ENCODE results near the gene ZNF474. TPM values are rescaled to one million over a fixed set of nuclear protein-coding genes. Genes with fewer than 3 reads are reported as not detected.

ZNF474 gene
- total and polyA plus RNA-seq, 2 donors from 2014 or later: 0.38 TPM; not detected in 1

- DNase-seq (peak in 2 of 5 donors; percentile 18 to 23), FAIRE-seq (no peak)
- H3K4me1 ChIP-seq (ENCODE audit: control insufficient read depth in 2 of 3, insufficient read depth in 2 of 3, low read depth in 1 of 3, low read length in 3 of 3): no peaks in the 10 kb centered on the region
- no peak overlapping the region for H3K9ac ChIP-seq (ENCODE audit: low read length in 3 of 3)
- no peaks in the 10 kb centered on the region for H3K9me3 ChIP-seq (ENCODE audit: control insufficient read depth in 2 of 3, insufficient read depth in 1 of 3, low read length in 3 of 3)
- H3K4me3 ChIP-seq (ENCODE audit: low read length in 3 of 3): no peak overlapping the region
- no peaks in the 10 kb centered on the region for H3K27me3 ChIP-seq (ENCODE audit: control insufficient read depth, insufficient read depth, low read length)
- no peak for TF ChIP-seq CTCF (IDR thresholded peaks at IDR 0.05; ENCODE audit: borderline replicate concordance, extremely low read depth, insufficient read depth)
- intact Hi-C loops (cut with DNase I): no loop called here
- H3K27ac ChIP-seq (ENCODE audit: low read depth in 2 of 2, low read length in 2 of 2): no peak overlapping the region
- H3K36me3 ChIP-seq (ENCODE audit: control insufficient read depth in 2 of 3, insufficient read depth in 3 of 3, low read length in 3 of 3): no peaks in the 10 kb centered on the region
Measured at GRCh38 chr5:122126756-122127321, 2.5 kb upstream of the ZNF474 start.

- H3K4me3 ChIP-seq (ENCODE audit: low read length in 3 of 3): no peak overlapping the region
- no peaks in the 10 kb centered on the region for H3K9me3 ChIP-seq (ENCODE audit: control insufficient read depth in 2 of 3, insufficient read depth in 1 of 3, low read length in 3 of 3)
- no peak overlapping the region for H3K27ac ChIP-seq (ENCODE audit: low read depth in 2 of 2, low read length in 2 of 2)
- intact Hi-C loops (cut with DNase I): no loop called here
- no peak for DNase-seq
- no peak for TF ChIP-seq CTCF (IDR thresholded peaks at IDR 0.05; ENCODE audit: borderline replicate concordance, extremely low read depth, insufficient read depth)
- no peaks in the 10 kb centered on the region for H3K36me3 ChIP-seq (ENCODE audit: control insufficient read depth in 2 of 3, insufficient read depth in 3 of 3, low read length in 3 of 3)
- no peak overlapping the region for H3K9ac ChIP-seq (ENCODE audit: low read length in 3 of 3)
- H3K27me3 ChIP-seq (ENCODE audit: control insufficient read depth, insufficient read depth, low read length): no peaks in the 10 kb centered on the region
- no peaks in the 10 kb centered on the region for H3K4me1 ChIP-seq (ENCODE audit: control insufficient read depth in 2 of 3, insufficient read depth in 2 of 3, low read depth in 1 of 3, low read length in 3 of 3)
- no peak for FAIRE-seq
Measured at GRCh38 chr5:122130152-122130551, 806 bp downstream of the ZNF474 start.

- no peak for FAIRE-seq
Measured at GRCh38 chr5:122137702-122138101, 8.4 kb downstream of the ZNF474 start.

More at GRCh38 chr5:122137702-122138101, 8.4 kb downstream of the ZNF474 start:
- Histone ChIP-seq H3K27me3 (ENCODE audit: control insufficient read depth, insufficient read depth, low read length) (no peaks in the 10 kb centered on the region), H3K4me1 (ENCODE audit: control insufficient read depth in 2 of 3, insufficient read depth in 2 of 3, low read depth in 1 of 3, low read length in 3 of 3) (no peaks in the 10 kb centered on the region), H3K9ac (ENCODE audit: low read length in 3 of 3) (no peak overlapping the region), H3K4me3 (ENCODE audit: low read length in 3 of 3) (no peak overlapping the region), H3K36me3 (ENCODE audit: control insufficient read depth in 2 of 3, insufficient read depth in 3 of 3, low read length in 3 of 3) (no peaks in the 10 kb centered on the region), H3K27ac (ENCODE audit: low read depth in 2 of 2, low read length in 2 of 2) (no peak overlapping the region), H3K9me3 (ENCODE audit: control insufficient read depth in 2 of 3, insufficient read depth in 1 of 3, low read length in 3 of 3) (no peaks in the 10 kb centered on the region)
- intact Hi-C loops (cut with DNase I): no loop called here
- TF ChIP-seq CTCF (IDR thresholded peaks at IDR 0.05; ENCODE audit: borderline replicate concordance, extremely low read depth, insufficient read depth): no peak
- DNase-seq: no peak
